ENCODE data around the gene PRDM13. TPM values are rescaled to one million over a fixed set of nuclear protein-coding genes. Genes with fewer than 3 reads are reported as not detected.

Gene PRDM13
- total RNA-seq (under 1 TPM in 1 of 2 experiments, not detected in 1; 0.07 TPM), polyA plus RNA-seq (0.14 TPM)

DNA sequence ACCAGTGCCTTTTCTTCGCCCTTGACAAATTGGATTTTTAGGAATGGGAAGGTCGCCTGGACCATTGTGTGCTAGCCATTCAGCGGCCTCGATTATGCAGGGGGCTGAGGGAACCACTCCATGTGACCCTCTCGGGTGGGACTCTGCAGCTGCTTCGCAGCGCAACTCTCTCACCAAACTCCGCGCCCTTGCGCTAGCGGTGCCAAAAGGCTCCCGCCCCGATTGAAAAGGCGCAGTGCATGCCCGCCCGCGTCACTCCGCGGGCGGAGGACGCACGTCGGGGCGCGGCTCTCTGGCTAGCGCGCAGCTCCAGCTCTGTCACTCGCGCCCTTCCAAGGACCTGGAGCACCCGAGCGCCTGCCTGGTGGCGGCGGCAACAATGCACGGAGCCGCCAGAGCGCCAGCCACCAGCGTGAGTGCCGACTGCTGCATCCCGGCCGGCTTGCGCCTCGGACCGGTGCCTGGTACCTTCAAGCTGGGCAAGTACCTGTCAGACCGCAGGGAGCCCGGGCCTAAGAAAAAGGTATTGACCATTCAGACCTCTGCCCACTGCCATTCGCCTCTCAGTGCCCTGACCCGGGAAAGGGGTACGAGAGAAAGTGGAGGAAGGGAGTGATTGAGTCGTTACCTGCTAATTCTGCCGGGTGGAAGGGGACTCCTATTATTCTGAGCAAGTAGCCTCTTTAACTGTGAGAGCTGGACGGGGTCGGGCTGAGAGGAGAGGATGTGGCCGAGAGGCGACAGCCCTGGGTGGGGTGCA lies at the start of gene PRDM13:
TSS of gene PRDM13 (plus strand) at position 178 of the 760 bp plus-strand sequence. CDS start at position 380, 202 bp downstream.
- POLR2A ChIA-PET: no interaction called here
- H3K9me3 ChIP-seq (ENCODE audit: low read length): no peaks in the 10 kb centered on the region
- Mint-ChIP-seq H3K4me1 (peaks cover 40 to 60% (median 54%) of the 10 kb centered on the region in 3 donors), H3K27me3 (peaks cover 84 to 94% of the 10 kb centered on the region in 2 donors), H3K27ac (peak within 1 kb of the TSS in 3 of 8 donors; percentile 37 to 78 (median 68)), H3K9me3 (peaks cover 0 to 15% (median 5%) of the 10 kb centered on the region in 5 donors), H3K4me3 (peak within 1 kb of the TSS in 6 of 7 donors; percentile 10 to 49 (median 41)), H3K36me3 (no peaks in the 10 kb centered on the region)
- H3K4me3 ChIP-seq (ENCODE audit: low read length): no peak within 1 kb of the TSS
- no peak within 1 kb of the TSS for H3K27ac ChIP-seq (ENCODE audit: low read depth, low read length)
- H3K27me3 ChIP-seq (ENCODE audit: insufficient read depth, low read length, poor library complexity, severe bottlenecking): peaks cover 74% of the 10 kb centered on the region
- CTCF ChIA-PET: no interaction called here
- H3K36me3 ChIP-seq (ENCODE audit: insufficient read depth, low read length): no peaks in the 10 kb centered on the region
- no peak for DNase-seq
- peaks cover 27% of the 10 kb centered on the region for H3K4me1 ChIP-seq (ENCODE audit: insufficient read depth, low read length)

DNA sequence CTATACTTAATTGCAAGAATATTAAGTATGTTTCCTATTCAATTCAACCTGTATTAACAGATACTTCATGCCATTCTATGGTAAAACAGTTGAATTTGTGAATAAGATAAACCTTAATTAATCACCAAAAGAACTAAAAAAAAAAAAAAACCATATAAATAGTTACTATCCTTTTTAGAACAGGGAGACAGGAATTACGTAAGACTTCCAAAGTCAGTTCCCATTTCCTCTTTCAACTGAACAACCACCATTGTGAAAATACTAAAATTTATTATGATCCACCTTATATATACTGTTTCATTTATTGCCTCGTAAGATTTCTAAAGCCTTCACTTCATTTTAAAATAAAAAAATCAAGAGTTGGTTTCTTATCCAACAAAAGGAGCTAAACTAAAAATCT lies 47.6 kb upstream of the PRDM13 start:
- peaks cover 18% of the 10 kb centered on the region for H3K36me3 ChIP-seq (ENCODE audit: insufficient read depth, low read length)
- no peaks in the 10 kb centered on the region for H3K9me3 Mint-ChIP-seq
- H3K4me3 Mint-ChIP-seq: no peak overlapping the region
- peaks cover 17 to 37% (median 29%) of the 10 kb centered on the region in 3 donors for H3K4me1 Mint-ChIP-seq
- no peaks in the 10 kb centered on the region for H3K27me3 ChIP-seq (ENCODE audit: insufficient read depth, low read length, poor library complexity, severe bottlenecking)
- CTCF ChIA-PET: interaction anchor here (0.7 kb wide), 1 partner anchor 180 kb away, joined by 3 read pairs; no protein-coding TSS in a partner anchor
- peaks cover 17 to 69% (median 26%) of the 10 kb centered on the region in 3 donors for H3K36me3 Mint-ChIP-seq
- no peak overlapping the region for H3K27ac Mint-ChIP-seq
- no peak overlapping the region for H3K27ac ChIP-seq (ENCODE audit: low read depth, low read length)
- H3K9me3 ChIP-seq (ENCODE audit: low read length): no peaks in the 10 kb centered on the region
- POLR2A ChIA-PET: no interaction called here
- H3K27me3 Mint-ChIP-seq: no peaks in the 10 kb centered on the region
- no peak overlapping the region for H3K4me3 ChIP-seq (ENCODE audit: low read length)
- no peak for DNase-seq
- no peaks in the 10 kb centered on the region for H3K4me1 ChIP-seq (ENCODE audit: insufficient read depth, low read length)

- CTCF ChIA-PET: no interaction called here
Measured at GRCh38 chr6:99560668-99561067, 46.0 kb upstream of the PRDM13 start.

GRCh38 chr6:99563056-99563723 lies 43.4 kb upstream of the PRDM13 start:
- DNase-seq: no peak
- Histone ChIP-seq H3K27ac (ENCODE audit: low read depth, low read length) (no peak overlapping the region), H3K27me3 (ENCODE audit: insufficient read depth, low read length, poor library complexity, severe bottlenecking) (no peaks in the 10 kb centered on the region), H3K36me3 (ENCODE audit: insufficient read depth, low read length) (peaks cover 9% of the 10 kb centered on the region), H3K4me3 (ENCODE audit: low read length) (no peak overlapping the region), H3K4me1 (ENCODE audit: insufficient read depth, low read length) (peaks cover 15% of the 10 kb centered on the region), H3K9me3 (ENCODE audit: low read length) (no peaks in the 10 kb centered on the region)
- CTCF ChIA-PET: no interaction called here
- peaks cover 37 to 69% (median 63%) of the 10 kb centered on the region in 3 donors for H3K4me1 Mint-ChIP-seq
- H3K27ac Mint-ChIP-seq: no peak overlapping the region
- H3K4me3 Mint-ChIP-seq: no peak overlapping the region
- H3K27me3 Mint-ChIP-seq: no peaks in the 10 kb centered on the region
- no peaks in the 10 kb centered on the region for H3K9me3 Mint-ChIP-seq
- POLR2A ChIA-PET: no interaction called here
- H3K36me3 Mint-ChIP-seq: peaks cover 0 to 36% (median 4%) of the 10 kb centered on the region in 3 donors

More at GRCh38 chr6:99560668-99561067, 46.0 kb upstream of the PRDM13 start:
- Histone ChIP-seq H3K9me3 (ENCODE audit: low read length) (no peaks in the 10 kb centered on the region), H3K27ac (ENCODE audit: low read depth, low read length) (no peak overlapping the region), H3K36me3 (ENCODE audit: insufficient read depth, low read length) (peaks cover 13% of the 10 kb centered on the region), H3K4me1 (ENCODE audit: insufficient read depth, low read length) (no peaks in the 10 kb centered on the region), H3K27me3 (ENCODE audit: insufficient read depth, low read length, poor library complexity, severe bottlenecking) (no peaks in the 10 kb centered on the region), H3K4me3 (ENCODE audit: low read length) (no peak overlapping the region)
- POLR2A ChIA-PET: no interaction called here
- Mint-ChIP-seq H3K9me3 (no peaks in the 10 kb centered on the region), H3K4me1 (peaks cover 22 to 51% (median 44%) of the 10 kb centered on the region in 3 donors), H3K4me3 (no peak overlapping the region), H3K27ac (no peak overlapping the region), H3K36me3 (peaks cover 8 to 55% (median 18%) of the 10 kb centered on the region in 3 donors), H3K27me3 (no peaks in the 10 kb centered on the region)
- DNase-seq: no peak

- Histone ChIP-seq H3K4me1 (ENCODE audit: insufficient read depth, low read length) (peaks cover 15% of the 10 kb centered on the region), H3K27me3 (ENCODE audit: insufficient read depth, low read length, poor library complexity, severe bottlenecking) (no peaks in the 10 kb centered on the region), H3K36me3 (ENCODE audit: insufficient read depth, low read length) (no peaks in the 10 kb centered on the region), H3K4me3 (ENCODE audit: low read length) (peak within 1 kb of the TSS; percentile 85), H3K9me3 (ENCODE audit: low read length) (no peaks in the 10 kb centered on the region), H3K27ac (ENCODE audit: low read depth, low read length) (peak within 1 kb of the TSS; percentile 83)
- ChIA-PET POLR2A (interaction anchor here (0.5 to 1.9 kb wide), 4 partner anchors 20 to 52 kb away, joined by 3 to 7 read pairs (median 4); partner anchors contain the start of gene USP45), CTCF (interaction anchor here (0.5 to 3.0 kb wide), 9 partner anchors 17 to 178 kb away, joined by 3 to 16 read pairs (median 4); no protein-coding TSS in a partner anchor)
- H3K9me3 Mint-ChIP-seq: no peaks in the 10 kb centered on the region
- peaks cover 39 to 57% (median 53%) of the 10 kb centered on the region in 3 donors for H3K4me1 Mint-ChIP-seq
- peak within 1 kb of the TSS; percentile 76 to 100 (median 94) for H3K27ac Mint-ChIP-seq
- H3K4me3 Mint-ChIP-seq: peak within 1 kb of the TSS; percentile 95 to 100 (median 98)
- H3K36me3 Mint-ChIP-seq: peaks cover 0 to 12% (median 0%) of the 10 kb centered on the region in 3 donors
- peak; percentile 76 to 90 (median 85) for DNase-seq
- no peaks in the 10 kb centered on the region for H3K27me3 Mint-ChIP-seq
Measured at GRCh38 chr6:99568103-99568933, 38.3 kb upstream of the PRDM13 start, which contains the start of gene CCNC. CCNC (minus strand) TSS chr6:99568660; CDS start chr6:99568527, 133 bp downstream.

GRCh38 chr6:99573980-99574617 lies 32.5 kb upstream of the PRDM13 start:
- H3K4me3 Mint-ChIP-seq: peak overlapping the region in 1 of 7 donors; percentile 4
- Histone ChIP-seq H3K4me3 (ENCODE audit: low read length) (no peak overlapping the region), H3K27me3 (ENCODE audit: insufficient read depth, low read length, poor library complexity, severe bottlenecking) (no peaks in the 10 kb centered on the region), H3K4me1 (ENCODE audit: insufficient read depth, low read length) (no peaks in the 10 kb centered on the region), H3K9me3 (ENCODE audit: low read length) (no peaks in the 10 kb centered on the region), H3K27ac (ENCODE audit: low read depth, low read length) (no peak overlapping the region), H3K36me3 (ENCODE audit: insufficient read depth, low read length) (no peaks in the 10 kb centered on the region)
- ChIA-PET CTCF (interaction anchor here (1.2 to 2.0 kb wide), 3 partner anchors 14 to 33 kb away, joined by 3 to 5 read pairs (median 4); no protein-coding TSS in a partner anchor), POLR2A (no interaction called here)
- H3K36me3 Mint-ChIP-seq: peaks cover 0 to 6% (median 0%) of the 10 kb centered on the region in 3 donors
- H3K4me1 Mint-ChIP-seq: peaks cover 7 to 8% (median 7%) of the 10 kb centered on the region in 3 donors
- no peaks in the 10 kb centered on the region for H3K9me3 Mint-ChIP-seq
- H3K27ac Mint-ChIP-seq: no peak overlapping the region
- peaks cover 3 to 18% of the 10 kb centered on the region in 2 donors for H3K27me3 Mint-ChIP-seq
- no peak for DNase-seq

All from CD8-positive, alpha-beta memory T cell (primary cell).